Left lobe of liver (tissue), 2 donors: ENCODE data around the gene IL15RA. TPM values are rescaled to one million over a fixed set of nuclear protein-coding genes. Genes with fewer than 3 reads are reported as not detected.
A peak's percentile ranks its signal among the peaks of the same experiment; 100 is the strongest.
"Not testable (repeated sequence)": the region's sequence is repeated elsewhere in the genome, so short reads cannot be mapped to it uniquely, and the experiment has no call there.

Experiments
- ATAC-seq: fragments of 200-7000 bp; cut with Tn5 transposase; one replicate; pipeline ENCODE4 v1.9.1; 2020; ENCODE audit warnings: mild to moderate bottlenecking, moderate library complexity
- DNase-seq: peaks from one replicate; pipeline ENCODE4 v3.0.0-alpha.2; 2020; ENCODE audit warnings: low spot score
- total RNA-seq: library from RNA; stranded (reverse); gene quantifications from one replicate; pipeline ENCODE4 v1.2.1, GENCODE V29; 2021
- donor health status: DM: no; HTN: no; CAD: no; lungs with moderate emphysema.
- donor health status: DM: no; HTN: yes; CAD: no.

IL15RA gene
- total RNA-seq, 1 donor from 2014 or later = 8.4 TPM

GRCh38 chr10:5970527-5970926 lies 6.8 kb downstream of the IL15RA start:
- ATAC-seq (no peak), DNase-seq (no peak)

- no peak for ATAC-seq
- no peak for DNase-seq
These were observed 7.3 kb downstream of the IL15RA start for GRCh38 chr10:5970066-5970465.

GRCh38 chr10:5968681-5969453 lies 8.5 kb downstream of the IL15RA start:
- DNase-seq (peak; percentile 69), ATAC-seq (peak; percentile 16)

GRCh38 chr10:5968037-5968680 lies 9.2 kb downstream of the IL15RA start:
- no peak for DNase-seq
- no peak for ATAC-seq

- ATAC-seq = peak; percentile 91
- DNase-seq = peak; percentile 93
These were observed 12.1 kb downstream of the IL15RA start for GRCh38 chr10:5965266-5965665.

- ATAC-seq (no peak), DNase-seq (no peak)
These were observed 12.6 kb downstream of the IL15RA start for GRCh38 chr10:5964736-5965135.

GRCh38 chr10:5963591-5963990 lies 13.8 kb downstream of the IL15RA start:
- DNase-seq (no peak), ATAC-seq (no peak)

GRCh38 chr10:5963071-5963470 lies 14.3 kb downstream of the IL15RA start:
- DNase-seq = no peak
- no peak for ATAC-seq

- ATAC-seq, DNase-seq: not testable (repeated sequence)
These were observed 14.9 kb downstream of the IL15RA start for GRCh38 chr10:5962358-5962940.

- no peak for DNase-seq
These were observed 15.8 kb downstream of the IL15RA start for GRCh38 chr10:5961405-5962100.

GRCh38 chr10:5960973-5961275 lies 16.4 kb downstream of the IL15RA start:
- DNase-seq, ATAC-seq: not testable (repeated sequence)

More at GRCh38 chr10:5961405-5962100, 15.8 kb downstream of the IL15RA start:
- ATAC-seq = no peak

GRCh38 chr10:5960070-5960972 lies 17.0 kb downstream of the IL15RA start:
- ATAC-seq (no peak), DNase-seq (no peak)

GRCh38 chr10:5959581-5960069 lies 17.7 kb downstream of the IL15RA start:
- ATAC-seq (no peak), DNase-seq (no peak)

GRCh38 chr10:5959142-5959541 lies 18.2 kb downstream of the IL15RA start:
- no peak for DNase-seq
- ATAC-seq = no peak

- ATAC-seq (no peak), DNase-seq (no peak)
These were observed 18.7 kb downstream of the IL15RA start for GRCh38 chr10:5958675-5959074.

- DNase-seq = no peak
These were observed 19.3 kb downstream of the IL15RA start for GRCh38 chr10:5958077-5958476.

GRCh38 chr10:5956146-5956936 lies 21.0 kb downstream of the IL15RA start:
- ATAC-seq (no peak), DNase-seq (no peak)

More at GRCh38 chr10:5958077-5958476, 19.3 kb downstream of the IL15RA start:
- ATAC-seq = no peak

GRCh38 chr10:5953676-5954075 lies 23.7 kb downstream of the IL15RA start:
- DNase-seq (no peak), ATAC-seq (no peak)

- no peak for DNase-seq
- no peak for ATAC-seq
These were observed 24.5 kb downstream of the IL15RA start for GRCh38 chr10:5952731-5953385.
